ENCODE results near the gene CPT1B. TPM values are rescaled to one million over a fixed set of nuclear protein-coding genes. Genes with fewer than 3 reads are reported as not detected.
A peak's percentile ranks its signal among the peaks of the same experiment; 100 is the strongest.

The CPT1B gene
- total RNA-seq, 1 donor from 2014 or later: 12.7 TPM

GRCh38 chr22:50529416-50529896 is 48.8 kb downstream of the CPT1B start:
- peak overlapping the region; percentile 72 for H3K4me3 ChIP-seq
- intact Hi-C loops (cut with DNase I): no loop called here
- ATAC-seq: no peak
- H3K27ac ChIP-seq: peak overlapping the region; percentile 99
- H3K27me3 ChIP-seq: no peaks in the 10 kb centered on the region
- H3K36me3 ChIP-seq: no peaks in the 10 kb centered on the region
- H3K9me3 ChIP-seq: no peaks in the 10 kb centered on the region
- TF ChIP-seq CTCF (IDR thresholded peaks at IDR 0.05): no peak
- no peak for DNase-seq
- peaks cover 55% of the 10 kb centered on the region for H3K4me1 ChIP-seq

- peak overlapping the region; percentile 72 for H3K4me3 ChIP-seq
- H3K9me3 ChIP-seq: no peaks in the 10 kb centered on the region
- peaks cover 3% of the 10 kb centered on the region for H3K36me3 ChIP-seq
- no peaks in the 10 kb centered on the region for H3K27me3 ChIP-seq
- peak overlapping the region; percentile 99 for H3K27ac ChIP-seq
- intact Hi-C loops (cut with DNase I): no loop called here
- peaks cover 54% of the 10 kb centered on the region for H3K4me1 ChIP-seq
- ATAC-seq (no peak), DNase-seq (no peak)
- TF ChIP-seq CTCF (IDR thresholded peaks at IDR 0.05): no peak
These were observed 49.4 kb downstream of the CPT1B start for GRCh38 chr22:50528682-50529415.

GRCh38 chr22:50527921-50528681 is 50.1 kb downstream of the CPT1B start:
- intact Hi-C loops (cut with DNase I): no loop called here
- Histone ChIP-seq H3K36me3 (peaks cover 10% of the 10 kb centered on the region), H3K27ac (peak overlapping the region; percentile 99), H3K27me3 (no peaks in the 10 kb centered on the region), H3K4me3 (peak overlapping the region; percentile 72), H3K9me3 (no peaks in the 10 kb centered on the region), H3K4me1 (peaks cover 47% of the 10 kb centered on the region)
- no peak for TF ChIP-seq CTCF (IDR thresholded peaks at IDR 0.05)
- no peak for ATAC-seq
- DNase-seq: no peak

- Histone ChIP-seq H3K27me3 (no peaks in the 10 kb centered on the region), H3K4me3 (peak overlapping the region; percentile 90), H3K9me3 (no peaks in the 10 kb centered on the region), H3K27ac (peak overlapping the region; percentile 93), H3K36me3 (peaks cover 20% of the 10 kb centered on the region), H3K4me1 (peaks cover 37% of the 10 kb centered on the region)
- peak; percentile 7 for ATAC-seq
- TF ChIP-seq CTCF (IDR thresholded peaks at IDR 0.05): no peak
- intact Hi-C loops (cut with DNase I): no loop called here
- peak; percentile 86 for DNase-seq
These were observed 51.1 kb downstream of the CPT1B start for GRCh38 chr22:50526834-50527801.

GRCh38 chr22:50526108-50526833 is 52.0 kb downstream of the CPT1B start:
- Histone ChIP-seq H3K36me3 (peaks cover 20% of the 10 kb centered on the region), H3K27me3 (no peaks in the 10 kb centered on the region), H3K4me1 (peaks cover 34% of the 10 kb centered on the region), H3K9me3 (no peaks in the 10 kb centered on the region), H3K27ac (peak overlapping the region; percentile 93), H3K4me3 (peak overlapping the region; percentile 90)
- intact Hi-C loops (cut with DNase I): no loop called here
- peak; percentile 73 for TF ChIP-seq CTCF (IDR thresholded peaks at IDR 0.05)
- DNase-seq (peak; percentile 95), ATAC-seq (peak; percentile 49)
